BJ (cell line): ENCODE results near the gene PGAM4. TPM values are rescaled to one million over a fixed set of nuclear protein-coding genes. Genes with fewer than 3 reads are reported as not detected.
"Not testable (repeated sequence)": the region's sequence is repeated elsewhere in the genome, so short reads cannot be mapped to it uniquely, and the experiment has no call there.

Experiments used
- CTCF ChIA-PET: fragments of 350-600 bp; formaldehyde crosslinking; extraction: SDS; loops from one replicate; lab custom pipeline; 2021; ENCODE audit warnings: antibody characterized with exemption, inconsistent platforms; lab: Yijun Ruan, JAX
- POLR2A ChIA-PET: fragments of 300-600 bp; sonication (Branson Sonifier 250); formaldehyde crosslinking; extraction: SDS; loops from one replicate; lab custom pipeline; 2021; ENCODE audit warnings: antibody characterized with exemption; lab: Charles Lee
- DNase-seq: peaks from one replicate; pipeline ENCODE4 v3.0.0-alpha.2; 2011; ENCODE audit warnings: low read depth
- H3K27me3 ChIP-seq: 2 replicates; pipeline ENCODE4 v1.6.0; 2011; ENCODE audit warnings: low read length; ENCODE audit not compliant: control insufficient read depth, insufficient read depth
- H3K36me3 ChIP-seq: 2 replicates; pipeline ENCODE4 v1.5.1; 2011; ENCODE audit warnings: low read length; ENCODE audit not compliant: control insufficient read depth, insufficient read depth
- H3K4me3 ChIP-seq: 2 replicates; pipeline ENCODE4 v1.5.1; 2011; ENCODE audit warnings: low read depth, mild to moderate bottlenecking, control low read depth, low read length
- CTCF ChIP-seq: IDR thresholded peaks from 2 replicates; pipeline ENCODE4 v1.5.1; 2011; ENCODE audit warnings: low read depth, mild to moderate bottlenecking, control low read depth, inconsistent platforms, low read length, moderate library complexity; ENCODE audit not compliant: insufficient read depth
- polyA plus RNA-seq: library from polyadenylated mRNA; depleted of rRNA; stranded (reverse); fragments of >200 nt; gene quantifications from 2 replicates; pipeline ENCODE4 v1.2.3, GENCODE V29; 2011

The PGAM4 gene
- polyA plus RNA-seq, 1 experiment, result 0.53 TPM

DNA sequence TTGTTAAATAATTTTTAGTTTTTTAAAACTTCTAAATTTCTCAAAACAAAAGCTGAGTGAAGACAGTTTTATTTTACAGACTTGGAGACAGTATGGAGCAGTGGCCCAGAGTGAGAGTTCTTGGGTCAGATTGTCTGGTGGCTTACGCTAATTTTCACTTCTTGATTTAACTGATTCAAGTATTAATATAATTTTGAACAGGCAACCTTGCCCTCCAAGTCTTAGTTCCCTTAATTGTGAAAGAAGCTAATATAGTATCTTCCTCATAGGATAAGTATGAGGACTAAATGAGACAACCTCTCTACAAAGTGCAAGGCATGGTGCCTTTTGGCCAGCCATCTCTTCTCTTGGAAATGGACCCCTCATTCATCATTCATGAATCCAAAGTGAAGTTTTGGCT lies 33.6 kb downstream of the PGAM4 start:
- no peak for TF ChIP-seq CTCF
- ChIA-PET POLR2A (no interaction called here), CTCF (no interaction called here)
- H3K36me3 ChIP-seq, result no peaks in the 10 kb centered on the region
- no peaks in the 10 kb centered on the region for H3K27me3 ChIP-seq
- DNase-seq, result no peak
- no peak overlapping the region for H3K4me3 ChIP-seq

- no peaks in the 10 kb centered on the region for H3K36me3 ChIP-seq
- no peak for TF ChIP-seq CTCF
- no peak overlapping the region for H3K4me3 ChIP-seq
- CTCF ChIA-PET, result no interaction called here
- no peaks in the 10 kb centered on the region for H3K27me3 ChIP-seq
- POLR2A ChIA-PET, result no interaction called here
- DNase-seq, result no peak
These were observed 38.9 kb downstream of the PGAM4 start for GRCh38 chrX:77930581-77930980.

- Histone ChIP-seq H3K4me3 (no peak overlapping the region), H3K27me3 (no peaks in the 10 kb centered on the region), H3K36me3 (no peaks in the 10 kb centered on the region)
- CTCF ChIA-PET, result no interaction called here
- POLR2A ChIA-PET, result no interaction called here
- DNase-seq, result no peak
- no peak for TF ChIP-seq CTCF
These were observed 43.7 kb downstream of the PGAM4 start for GRCh38 chrX:77925764-77926163.

DNA sequence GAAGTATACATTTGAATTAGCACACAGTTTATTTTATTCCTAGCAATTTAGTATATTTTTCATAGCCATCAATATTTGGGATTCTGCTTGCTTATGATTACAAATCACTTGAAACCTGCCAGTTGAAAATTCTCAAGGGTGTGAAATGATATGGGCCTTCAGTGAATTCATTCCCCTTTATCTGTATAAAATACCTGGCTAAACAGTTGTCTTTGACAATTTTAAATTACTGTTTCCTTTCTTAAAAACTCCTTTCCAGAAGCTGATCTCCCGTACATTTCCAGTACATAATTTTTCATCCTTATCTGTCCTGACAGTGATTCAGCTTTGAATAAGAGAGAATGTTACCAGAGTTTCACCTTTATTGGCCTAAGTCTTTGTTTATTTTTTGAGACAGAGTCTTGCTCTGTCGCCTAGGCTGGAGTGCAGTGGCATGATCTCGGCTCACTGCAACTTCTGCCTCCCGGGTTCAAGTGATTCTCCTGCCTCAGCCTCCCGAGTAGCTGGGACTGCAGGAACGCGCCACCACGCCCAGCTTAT lies 45.0 kb downstream of the PGAM4 start:
- Histone ChIP-seq H3K4me3 (no peak overlapping the region), H3K36me3 (no peaks in the 10 kb centered on the region), H3K27me3 (no peaks in the 10 kb centered on the region)
- POLR2A ChIA-PET, result no interaction called here
- no peak for DNase-seq
- CTCF ChIA-PET, result no interaction called here
- TF ChIP-seq CTCF, result no peak

- ChIA-PET POLR2A (no interaction called here), CTCF (no interaction called here)
- no peaks in the 10 kb centered on the region for H3K36me3 ChIP-seq
These were observed 46.7 kb downstream of the PGAM4 start for GRCh38 chrX:77922787-77923186.

GRCh38 chrX:77919370-77919769 lies 50.1 kb downstream of the PGAM4 start:
- H3K4me3 ChIP-seq, DNase-seq, H3K27me3 ChIP-seq, POLR2A ChIA-PET, H3K36me3 ChIP-seq, CTCF ChIA-PET: not testable (repeated sequence)

More at GRCh38 chrX:77922787-77923186, 46.7 kb downstream of the PGAM4 start:
- TF ChIP-seq CTCF, result no peak
- no peak for DNase-seq
- no peak overlapping the region for H3K4me3 ChIP-seq
- H3K27me3 ChIP-seq, result no peaks in the 10 kb centered on the region
